ENCODE results near the gene ANKZF1. TPM values are rescaled to one million over a fixed set of nuclear protein-coding genes. Genes with fewer than 3 reads are reported as not detected.

The ANKZF1 gene
- polyA plus RNA-seq, 1 of the 3 experiments (the other 2 are of a cell fraction), result 22.3 TPM

DNA sequence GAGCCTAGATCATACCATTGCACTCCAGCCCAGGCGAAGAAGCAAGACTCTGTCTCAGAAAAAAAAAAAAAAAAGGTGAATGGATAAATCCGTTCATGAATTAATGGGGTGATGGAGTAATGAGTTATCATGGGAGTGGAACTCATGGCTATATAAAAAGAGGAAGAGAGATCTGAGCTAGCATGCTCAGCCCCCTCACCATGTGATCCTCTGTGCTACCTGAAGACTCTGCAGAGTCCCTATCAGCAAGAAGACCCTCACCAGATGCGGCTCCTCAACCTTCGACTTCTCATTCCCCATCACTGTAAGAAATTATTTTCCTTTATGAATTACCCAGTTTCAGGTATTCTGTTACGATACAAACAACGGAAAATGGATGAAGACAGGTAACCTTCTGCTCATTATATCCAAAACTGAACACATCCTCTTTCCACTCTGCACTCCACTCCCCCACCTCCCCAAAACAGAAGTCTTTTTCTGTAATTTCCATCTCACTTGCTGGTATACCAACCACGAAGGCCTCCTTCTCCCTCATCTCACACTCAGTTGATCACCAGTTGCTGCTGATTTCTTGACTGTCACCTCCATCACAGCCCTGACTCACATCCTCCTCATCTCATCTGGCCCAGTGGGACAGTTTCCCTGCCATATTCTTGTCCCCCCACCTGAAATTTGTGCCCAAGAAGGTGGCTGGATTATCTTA lies 42.7 kb upstream of the ANKZF1 start:
- Histone ChIP-seq H3K79me2 (ENCODE audit: insufficient read depth) (no peaks in the 10 kb centered on the region), H3K4me2 (no peak overlapping the region), H3K4me3 (ENCODE audit: low read depth in 2 of 2, low read length in 1 of 2) (no peak overlapping the region), H3K9me3 (no peaks in the 10 kb centered on the region), H2AFZ (ENCODE audit: low read depth) (no peak overlapping the region), H3K4me1 (ENCODE audit: control insufficient read depth in 1 of 2, insufficient read depth in 2 of 2, low read depth in 1 of 2, low read length in 1 of 2) (no peaks in the 10 kb centered on the region), H3K27me3 (ENCODE audit: insufficient read depth) (no peaks in the 10 kb centered on the region), H4K20me1 (ENCODE audit: insufficient read depth) (no peaks in the 10 kb centered on the region), H3F3A (replicated peaks; ENCODE audit: insufficient read depth) (peaks cover 13% of the 10 kb centered on the region), H3K36me3 (replicated peaks in 1 of 2; ENCODE audit: control insufficient read depth in 1 of 2, insufficient read depth in 2 of 2, low read length in 1 of 2) (peaks cover 26 to 28% of the 10 kb centered on the region in 2 experiments), H3K9me2 (no peaks in the 10 kb centered on the region), H3K9ac (no peak overlapping the region), H3K27ac (ENCODE audit: low read depth in 2 of 2, low read length in 1 of 2) (no peak overlapping the region)
- WGBS (ENCODE audit: low lambda C conversion rate), result 88% methylated on average over 7 of the region's 7 CpGs
- TF ChIP-seq IRF3 (IDR thresholded peaks at IDR 0.05; ENCODE audit: low read depth, low read length) (no peak), EZH2phosphoT487 (IDR thresholded peaks at IDR 0.05; ENCODE audit: borderline replicate concordance, low read depth) (no peak), SIN3A (IDR thresholded peaks at IDR 0.05; ENCODE audit: borderline replicate concordance, low read depth, low read length) (no peak), NRF1 (IDR thresholded peaks at IDR 0.05; ENCODE audit: low read depth, low read length) (no peak), SMC3 (IDR thresholded peaks at IDR 0.05; ENCODE audit: low read depth, low read length) (no peak), FOXJ3 (CRISPR knock-in tag; IDR thresholded peaks at IDR 0.05) (no peak), GABPA (IDR thresholded peaks at IDR 0.05; ENCODE audit: low read depth) (no peak)
- TF ChIP-seq, protein P1, sequence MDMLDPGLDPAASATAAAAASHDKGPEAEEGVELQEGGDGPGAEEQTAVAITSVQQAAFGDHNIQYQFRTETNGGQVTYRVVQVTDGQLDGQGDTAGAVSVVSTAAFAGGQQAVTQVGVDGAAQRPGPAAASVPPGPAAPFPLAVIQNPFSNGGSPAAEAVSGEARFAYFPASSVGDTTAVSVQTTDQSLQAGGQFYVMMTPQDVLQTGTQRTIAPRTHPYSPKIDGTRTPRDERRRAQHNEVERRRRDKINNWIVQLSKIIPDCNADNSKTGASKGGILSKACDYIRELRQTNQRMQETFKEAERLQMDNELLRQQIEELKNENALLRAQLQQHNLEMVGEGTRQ (IDR thresholded peaks at IDR 0.05; ENCODE audit: borderline replicate concordance, low read depth, low read length), result no peak
- no peak for DNase-seq
- ChIA-PET POLR2A (no interaction called here), CTCF (interaction anchor here (2.3 kb wide), 1 partner anchor 15 kb away, joined by 8 read pairs; no protein-coding TSS in a partner anchor)

- no peaks in the 10 kb centered on the region for H4K20me1 ChIP-seq (ENCODE audit: insufficient read depth)
- H3K9ac ChIP-seq, result no peak overlapping the region
- no peak for TF ChIP-seq SIN3A (IDR thresholded peaks at IDR 0.05; ENCODE audit: borderline replicate concordance, low read depth, low read length)
- no peak for TF ChIP-seq EZH2phosphoT487 (IDR thresholded peaks at IDR 0.05; ENCODE audit: borderline replicate concordance, low read depth)
- TF ChIP-seq JUND (IDR thresholded peaks at IDR 0.05), result no peak
- no peak for TF ChIP-seq TCF12 (IDR thresholded peaks at IDR 0.05)
- TF ChIP-seq YY1 (IDR thresholded peaks at IDR 0.05; ENCODE audit: low read depth), result no peak
- TF ChIP-seq, protein P2, sequence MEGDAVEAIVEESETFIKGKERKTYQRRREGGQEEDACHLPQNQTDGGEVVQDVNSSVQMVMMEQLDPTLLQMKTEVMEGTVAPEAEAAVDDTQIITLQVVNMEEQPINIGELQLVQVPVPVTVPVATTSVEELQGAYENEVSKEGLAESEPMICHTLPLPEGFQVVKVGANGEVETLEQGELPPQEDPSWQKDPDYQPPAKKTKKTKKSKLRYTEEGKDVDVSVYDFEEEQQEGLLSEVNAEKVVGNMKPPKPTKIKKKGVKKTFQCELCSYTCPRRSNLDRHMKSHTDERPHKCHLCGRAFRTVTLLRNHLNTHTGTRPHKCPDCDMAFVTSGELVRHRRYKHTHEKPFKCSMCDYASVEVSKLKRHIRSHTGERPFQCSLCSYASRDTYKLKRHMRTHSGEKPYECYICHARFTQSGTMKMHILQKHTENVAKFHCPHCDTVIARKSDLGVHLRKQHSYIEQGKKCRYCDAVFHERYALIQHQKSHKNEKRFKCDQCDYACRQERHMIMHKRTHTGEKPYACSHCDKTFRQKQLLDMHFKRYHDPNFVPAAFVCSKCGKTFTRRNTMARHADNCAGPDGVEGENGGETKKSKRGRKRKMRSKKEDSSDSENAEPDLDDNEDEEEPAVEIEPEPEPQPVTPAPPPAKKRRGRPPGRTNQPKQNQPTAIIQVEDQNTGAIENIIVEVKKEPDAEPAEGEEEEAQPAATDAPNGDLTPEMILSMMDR (IDR thresholded peaks at IDR 0.05), result no peak
- TF ChIP-seq POLR2AphosphoS5 (IDR thresholded peaks at IDR 0.05; ENCODE audit: low read depth, low read length), result no peak
- no peaks in the 10 kb centered on the region for H3K9me2 ChIP-seq
- no peaks in the 10 kb centered on the region for H3K9me3 ChIP-seq
- H3K4me2 ChIP-seq, result no peak overlapping the region
- ChIA-PET POLR2A (interaction anchor here (1.1 kb wide), 1 partner anchor 21 kb away, joined by 4 read pairs; the partner anchor contains the start of gene CNPPD1), CTCF (interaction anchor here (0.9 to 1.7 kb wide), 3 partner anchors 15 to 97 kb away, joined by 3 to 7 read pairs (median 5); partner anchors contain the start of gene SLC23A3)
- no peak overlapping the region for H2AFZ ChIP-seq (ENCODE audit: low read depth)
- no peak for DNase-seq
- 100% methylated on average over 1 of the region's 1 CpG for WGBS (ENCODE audit: low lambda C conversion rate)
- H3K79me2 ChIP-seq (ENCODE audit: insufficient read depth), result no peaks in the 10 kb centered on the region
- no peak overlapping the region for H3K4me3 ChIP-seq (ENCODE audit: low read depth in 2 of 2, low read length in 1 of 2)
- H3K4me1 ChIP-seq (ENCODE audit: control insufficient read depth in 1 of 2, insufficient read depth in 2 of 2, low read depth in 1 of 2, low read length in 1 of 2), result no peaks in the 10 kb centered on the region
- H3F3A ChIP-seq (replicated peaks; ENCODE audit: insufficient read depth), result no peaks in the 10 kb centered on the region
- H3K27ac ChIP-seq (ENCODE audit: low read depth in 2 of 2, low read length in 1 of 2), result no peak overlapping the region
- peaks cover 8% of the 10 kb centered on the region; the same call in 1 of the 2 replicates for H3K27me3 ChIP-seq (ENCODE audit: insufficient read depth)
- H3K36me3 ChIP-seq (replicated peaks in 1 of 2; ENCODE audit: control insufficient read depth in 1 of 2, insufficient read depth in 2 of 2, low read length in 1 of 2), result no peaks in the 10 kb centered on the region
Measured at GRCh38 chr2:219197388-219197787, 32.2 kb upstream of the ANKZF1 start.

Measured in SK-N-SH (cell line).